GM19397 (cell line): ENCODE measurements around the gene SACS.
"Not testable (repeated sequence)": the region's sequence is repeated elsewhere in the genome, so short reads cannot be mapped to it uniquely, and the experiment has no call there.

Experiments used
- ATAC-seq: cut with Tn5 transposase; IDR thresholded peaks from one replicate; pipeline ENCODE4 v1.9.1; 2021; ENCODE audit warnings: mild to moderate bottlenecking, moderate library complexity; ENCODE audit not compliant: unreplicated experiment

Gene SACS

GRCh38 chr13:23456437-23457210, 23.1 kb upstream of the SACS start:
- ATAC-seq, result no peak

- ATAC-seq, result no peak
Measured at GRCh38 chr13:23455401-23456185, 22.1 kb upstream of the SACS start.

GRCh38 chr13:23453132-23453531, 19.6 kb upstream of the SACS start:
- ATAC-seq, result no peak

- no peak for ATAC-seq
Measured at GRCh38 chr13:23450340-23451046, 17.0 kb upstream of the SACS start.

- no peak for ATAC-seq
Measured at GRCh38 chr13:23449398-23450162, 16.1 kb upstream of the SACS start.

- no peak for ATAC-seq
Measured at GRCh38 chr13:23447927-23448326, 14.4 kb upstream of the SACS start.

- no peak for ATAC-seq
Measured at GRCh38 chr13:23445794-23446193, 12.3 kb upstream of the SACS start.

GRCh38 chr13:23443878-23444277, 10.4 kb upstream of the SACS start:
- ATAC-seq, result no peak

GRCh38 chr13:23443110-23443509, 9.6 kb upstream of the SACS start:
- no peak for ATAC-seq

GRCh38 chr13:23440821-23441618, 7.5 kb upstream of the SACS start:
- ATAC-seq, result no peak

GRCh38 chr13:23440324-23440723, 6.8 kb upstream of the SACS start:
- ATAC-seq, result not testable (repeated sequence)

- no peak for ATAC-seq
Measured at GRCh38 chr13:23437916-23438315, 4.4 kb upstream of the SACS start.

GRCh38 chr13:23436680-23437079, 3.2 kb upstream of the SACS start:
- no peak for ATAC-seq

GRCh38 chr13:23434491-23434890, 989 bp upstream of the SACS start:
- ATAC-seq, result no peak

GRCh38 chr13:23432626-23433025, 876 bp downstream of the SACS start:
- no peak for ATAC-seq

GRCh38 chr13:23430664-23431063, 2.8 kb downstream of the SACS start:
- no peak for ATAC-seq

- no peak for ATAC-seq
Measured at GRCh38 chr13:23427881-23428528, 5.5 kb downstream of the SACS start.

GRCh38 chr13:23427342-23427843, 6.1 kb downstream of the SACS start:
- ATAC-seq, result no peak

- ATAC-seq, result no peak
Measured at GRCh38 chr13:23421596-23421995, 11.9 kb downstream of the SACS start.
